Esophagus squamous epithelium (tissue), 5 donors: Measurements from ENCODE around the gene SMNDC1. TPM values are rescaled to one million over a fixed set of nuclear protein-coding genes. Genes with fewer than 3 reads are reported as not detected.

Experiments
- DNase-seq: peaks from one replicate; lab custom pipeline; 2025; lab: John Stamatoyannopoulos, UW
- H3K27ac ChIP-seq, 4 donors: fragments of 200-600 bp; sonication (generic); one replicate each; pipeline ENCODE4 v1.5.1; 2016 to 2019; ENCODE audit warnings: mild to moderate bottlenecking in 1 of 4
- H3K27me3 ChIP-seq, 4 donors: fragments of 200-600 bp; sonication (generic); 1 replicate in 3 of 4; 2 replicates in 1 of 4; pipeline versions ENCODE4 v1.5.1 to v1.6.0; 2017 to 2021; ENCODE audit warnings: antibody characterized with exemption in 1 of 4
- H3K36me3 ChIP-seq, 3 donors: fragments of 200-600 bp; sonication (generic); one replicate each; pipeline ENCODE4 v1.5.1; 2016 to 2019
- H3K4me1 ChIP-seq, 3 donors: fragments of 200-600 bp; sonication (generic); one replicate each; pipeline ENCODE4 v1.5.1; 2017 to 2019
- H3K4me3 ChIP-seq, 4 donors: fragments of 200-600 bp; sonication (generic); 1 replicate in 3 of 4; 2 replicates in 1 of 4; pipeline ENCODE4 v1.5.1; 2016 to 2019; ENCODE audit warnings: mild to moderate bottlenecking in 2 of 4, moderate library complexity in 1 of 4
- H3K9me3 ChIP-seq, 3 donors: fragments of 200-600 bp; sonication (generic); one replicate each; pipeline ENCODE4 v1.5.1; 2016 to 2019
- CTCF ChIP-seq, 6 experiments: fragments of 450-650 bp in 4 of 6; fragments of 200-600 bp in 2 of 6; sonication (generic) in 2 of 6; IDR thresholded peaks; one replicate each; pipeline ENCODE4 v1.5.1; 2016 to 2019; ENCODE audit warnings: antibody characterized with exemption in 6 of 6, mild to moderate bottlenecking in 4 of 6, moderate library complexity in 4 of 6
- POLR2A ChIP-seq, 4 donors: fragments of 450-650 bp; IDR thresholded peaks; one replicate each; pipeline ENCODE4 v1.6.1; 2017; ENCODE audit warnings: antibody characterized with exemption in 4 of 4, mild to moderate bottlenecking in 4 of 4, moderate library complexity in 3 of 4
- WGBS, 2 donors: methylation state at CpG; one replicate each; pipeline ENCODE4 v1.1.5; 2018; 5-methylcytosine and 5-hydroxymethylcytosine counted together
- intact Hi-C: fragments of 100-400 bp; cut with DNase I; formaldehyde crosslinking; loops from one replicate; pipeline ENCODE4 v1.15.0; 2022
- total RNA-seq, 4 donors: library from RNA; depleted of rRNA; stranded (reverse); fragments of >200 nt; gene quantifications; one replicate each; pipeline ENCODE4 v1.1.0, GENCODE V29; 2016
- donor health status: DM: yes; HTN: yes; CAD: no.

SMNDC1 gene
- total RNA-seq, 4 donors from 2014 or later: 9.5 to 13.9 (median 10.9) TPM

- peaks cover 0 to 23% (median 0%) of the 10 kb centered on the region in 3 donors for H3K36me3 ChIP-seq
- WGBS, 2 donors: 92 to 95% methylated on average over 2 of the region's 2 CpGs
- no peak overlapping the region for H3K4me3 ChIP-seq
- H3K27me3 ChIP-seq: no peaks in the 10 kb centered on the region
- H3K9me3 ChIP-seq: no peaks in the 10 kb centered on the region
- H3K27ac ChIP-seq: no peak overlapping the region
- H3K4me1 ChIP-seq: peaks cover 5 to 33% (median 9%) of the 10 kb centered on the region in 3 donors
- intact Hi-C loops: loop anchor here (10.0 kb wide), 1 partner anchor 53 kb away; no protein-coding TSS in a partner anchor
- TF ChIP-seq CTCF (IDR thresholded peaks at IDR 0.05) (no peak), POLR2A (IDR thresholded peaks at IDR 0.05) (no peak)
- no peak for DNase-seq
Observed at GRCh38 chr10:110277591-110277990, 27.1 kb downstream of the SMNDC1 start.

GRCh38 chr10:110276603-110277002 lies 28.1 kb downstream of the SMNDC1 start:
- Histone ChIP-seq H3K4me1 (peaks cover 5 to 33% (median 9%) of the 10 kb centered on the region in 3 donors), H3K9me3 (no peaks in the 10 kb centered on the region), H3K27ac (no peak overlapping the region), H3K4me3 (no peak overlapping the region), H3K27me3 (no peaks in the 10 kb centered on the region), H3K36me3 (peaks cover 0 to 19% (median 0%) of the 10 kb centered on the region in 3 donors)
- 95 to 96% methylated on average over 5 of the region's 5 CpGs for WGBS, 2 donors
- intact Hi-C loops: loop anchor here (10.0 kb wide), 1 partner anchor 52 kb away; no protein-coding TSS in a partner anchor
- TF ChIP-seq CTCF (IDR thresholded peaks at IDR 0.05) (no peak), POLR2A (IDR thresholded peaks at IDR 0.05) (no peak)
- no peak for DNase-seq

DNA sequence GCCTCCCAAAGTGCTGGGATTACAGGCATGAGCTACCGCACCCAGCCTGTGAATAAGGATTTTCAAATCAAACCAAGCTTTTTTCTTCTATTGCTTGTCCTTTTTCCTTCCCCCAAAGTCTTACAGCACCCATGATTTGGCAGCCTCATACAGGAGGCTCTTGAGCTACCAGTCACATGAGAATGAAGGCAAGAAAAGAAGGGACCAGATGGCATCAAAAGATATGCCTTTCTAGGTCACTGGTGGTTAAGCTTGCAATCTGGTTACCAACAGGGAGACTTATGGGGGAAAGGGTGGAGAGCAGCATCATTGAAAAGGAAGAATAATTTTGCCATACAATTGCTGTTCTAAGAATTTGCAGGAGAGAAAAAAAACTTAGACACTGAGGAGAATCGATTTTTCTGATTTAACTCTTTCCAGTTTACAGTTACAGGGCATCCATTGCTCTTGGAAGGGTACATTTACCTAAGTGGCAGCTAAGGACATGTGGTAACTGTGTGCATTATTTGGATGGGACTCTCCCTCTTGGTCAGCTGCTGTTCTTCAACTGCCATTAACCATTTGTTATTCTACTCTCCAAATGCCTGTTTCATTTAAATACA lies 29.5 kb downstream of the SMNDC1 start:
- WGBS, 2 donors: 66 to 77% methylated on average over 2 of the region's 2 CpGs
- intact Hi-C loops: loop anchor here (10.0 kb wide), 1 partner anchor 50 kb away; no protein-coding TSS in a partner anchor
- Histone ChIP-seq H3K27ac (peak overlapping the region in 1 of 4 donors; percentile 2), H3K27me3 (no peaks in the 10 kb centered on the region), H3K9me3 (no peaks in the 10 kb centered on the region), H3K4me3 (no peak overlapping the region), H3K4me1 (peaks cover 5 to 40% (median 9%) of the 10 kb centered on the region in 3 donors), H3K36me3 (peaks cover 0 to 7% (median 0%) of the 10 kb centered on the region in 3 donors)
- no peak for DNase-seq
- TF ChIP-seq POLR2A (IDR thresholded peaks at IDR 0.05) (no peak), CTCF (IDR thresholded peaks at IDR 0.05) (no peak)

GRCh38 chr10:110274647-110275046 lies 30.1 kb downstream of the SMNDC1 start:
- H3K27ac ChIP-seq: no peak overlapping the region
- no peaks in the 10 kb centered on the region for H3K27me3 ChIP-seq
- 82 to 88% methylated on average over 6 of the region's 6 CpGs for WGBS, 2 donors

More at GRCh38 chr10:110274647-110275046, 30.1 kb downstream of the SMNDC1 start:
- TF ChIP-seq CTCF (IDR thresholded peaks at IDR 0.05) (no peak), POLR2A (IDR thresholded peaks at IDR 0.05) (no peak)
- Histone ChIP-seq H3K4me3 (no peak overlapping the region), H3K36me3 (peaks cover 0 to 1% (median 0%) of the 10 kb centered on the region in 3 donors), H3K9me3 (no peaks in the 10 kb centered on the region), H3K4me1 (peaks cover 5 to 45% (median 12%) of the 10 kb centered on the region in 3 donors)
- intact Hi-C loops: loop anchor here (10.0 kb wide), 1 partner anchor 50 kb away; no protein-coding TSS in a partner anchor
- no peak for DNase-seq
